RWPE2 (cell line): ENCODE data around the gene SMIM45.

Experiments
- ATAC-seq: fragments of 200-7000 bp; cut with Tn5 transposase; 3 replicates; pipeline ENCODE4 v1.9.1; 2021; ENCODE audit warnings: low read depth
- DNase-seq: peaks from one replicate; pipeline ENCODE4 v3.0.0-alpha.2; 2020; ENCODE audit warnings: low spot score
- H3K27ac ChIP-seq: fragments of 450-650 bp; 2 replicates; pipeline ENCODE4 v1.5.1; 2017; ENCODE audit warnings: mild to moderate bottlenecking; ENCODE audit not compliant: poor library complexity, severe bottlenecking
- H3K27me3 ChIP-seq: fragments of 250-450 bp; sonication (Bioruptor Pico); 2 replicates; pipeline ENCODE4 v1.5.1; 2021; ENCODE audit warnings: mild to moderate bottlenecking, moderate library complexity; ENCODE audit not compliant: insufficient read depth, poor library complexity, severe bottlenecking
- H3K36me3 ChIP-seq: fragments of 250-450 bp; sonication (Bioruptor Pico); 2 replicates; pipeline ENCODE4 v1.5.1; 2020; ENCODE audit warnings: low read depth, mild to moderate bottlenecking, moderate library complexity
- H3K4me1 ChIP-seq: fragments of 250-450 bp; sonication (Bioruptor Pico); 2 replicates; pipeline ENCODE4 v1.5.1; 2021; ENCODE audit warnings: mild to moderate bottlenecking, moderate library complexity; ENCODE audit not compliant: insufficient read depth, poor library complexity, severe bottlenecking
- H3K4me3 ChIP-seq: fragments of 250-450 bp; sonication (Bioruptor Pico); 2 replicates; pipeline ENCODE4 v1.5.1; 2021; ENCODE audit warnings: mild to moderate bottlenecking, moderate library complexity; ENCODE audit not compliant: severe bottlenecking
- H3K9me3 ChIP-seq: fragments of 250-450 bp; sonication (Bioruptor Pico); 2 replicates; pipeline ENCODE4 v1.5.1; 2021; ENCODE audit warnings: mild to moderate bottlenecking, moderate library complexity; ENCODE audit not compliant: severe bottlenecking
- TF ChIP-seq, protein P1 (sequence below): fragments of 450-650 bp; IDR thresholded peaks from one replicate; pipeline ENCODE4 v1.5.1; 2017; ENCODE audit warnings: mild to moderate bottlenecking, moderate library complexity; ENCODE audit not compliant: poor library complexity, severe bottlenecking

The SMIM45 gene

DNA sequence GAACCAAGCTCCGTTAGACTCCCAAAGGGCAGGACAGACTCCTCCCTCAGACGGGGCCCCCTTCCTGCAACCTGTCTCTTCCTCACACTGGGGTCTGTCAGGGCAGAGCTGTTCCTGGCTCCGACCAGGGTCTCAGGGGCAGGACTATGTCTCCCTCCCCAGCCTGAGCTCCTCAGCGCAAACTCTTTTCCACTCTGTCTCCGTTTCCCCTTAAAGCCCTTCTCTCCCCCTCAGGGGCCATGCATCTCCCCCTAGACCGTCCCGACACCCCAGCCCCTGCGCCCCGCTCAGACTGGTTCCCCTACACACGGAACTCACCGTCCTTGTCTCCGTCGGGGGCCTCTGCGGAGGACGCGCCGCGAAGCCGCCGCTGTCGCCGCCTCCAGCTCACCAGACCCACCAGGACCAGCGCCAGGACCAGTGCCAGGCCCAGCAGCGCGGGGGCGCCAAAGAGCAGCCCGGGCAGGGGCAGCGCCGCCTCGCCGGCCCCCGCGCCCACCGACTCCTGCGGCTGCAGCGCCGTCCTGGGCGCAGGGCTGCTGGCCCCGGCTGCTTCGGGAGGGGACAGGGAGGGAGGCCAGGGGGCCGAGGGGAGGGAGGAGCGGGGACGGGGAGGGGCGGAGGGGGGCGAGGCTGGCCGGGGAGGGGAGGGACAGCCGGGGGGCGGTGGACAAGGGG lies 26.0 kb upstream of the SMIM45 start:
- TF ChIP-seq, protein P1, sequence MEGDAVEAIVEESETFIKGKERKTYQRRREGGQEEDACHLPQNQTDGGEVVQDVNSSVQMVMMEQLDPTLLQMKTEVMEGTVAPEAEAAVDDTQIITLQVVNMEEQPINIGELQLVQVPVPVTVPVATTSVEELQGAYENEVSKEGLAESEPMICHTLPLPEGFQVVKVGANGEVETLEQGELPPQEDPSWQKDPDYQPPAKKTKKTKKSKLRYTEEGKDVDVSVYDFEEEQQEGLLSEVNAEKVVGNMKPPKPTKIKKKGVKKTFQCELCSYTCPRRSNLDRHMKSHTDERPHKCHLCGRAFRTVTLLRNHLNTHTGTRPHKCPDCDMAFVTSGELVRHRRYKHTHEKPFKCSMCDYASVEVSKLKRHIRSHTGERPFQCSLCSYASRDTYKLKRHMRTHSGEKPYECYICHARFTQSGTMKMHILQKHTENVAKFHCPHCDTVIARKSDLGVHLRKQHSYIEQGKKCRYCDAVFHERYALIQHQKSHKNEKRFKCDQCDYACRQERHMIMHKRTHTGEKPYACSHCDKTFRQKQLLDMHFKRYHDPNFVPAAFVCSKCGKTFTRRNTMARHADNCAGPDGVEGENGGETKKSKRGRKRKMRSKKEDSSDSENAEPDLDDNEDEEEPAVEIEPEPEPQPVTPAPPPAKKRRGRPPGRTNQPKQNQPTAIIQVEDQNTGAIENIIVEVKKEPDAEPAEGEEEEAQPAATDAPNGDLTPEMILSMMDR, result peak; percentile 82
- peak; percentile 32; the same call in 1 of the 3 replicates for ATAC-seq
- no peak for DNase-seq
- H3K27me3 ChIP-seq, result peaks cover 14% of the 10 kb centered on the region
- H3K36me3 ChIP-seq, result no peaks in the 10 kb centered on the region
- no peaks in the 10 kb centered on the region for H3K9me3 ChIP-seq
- no peak overlapping the region for H3K27ac ChIP-seq
- H3K4me3 ChIP-seq, result peak overlapping the region; percentile 5
- H3K4me1 ChIP-seq, result no peaks in the 10 kb centered on the region

DNA sequence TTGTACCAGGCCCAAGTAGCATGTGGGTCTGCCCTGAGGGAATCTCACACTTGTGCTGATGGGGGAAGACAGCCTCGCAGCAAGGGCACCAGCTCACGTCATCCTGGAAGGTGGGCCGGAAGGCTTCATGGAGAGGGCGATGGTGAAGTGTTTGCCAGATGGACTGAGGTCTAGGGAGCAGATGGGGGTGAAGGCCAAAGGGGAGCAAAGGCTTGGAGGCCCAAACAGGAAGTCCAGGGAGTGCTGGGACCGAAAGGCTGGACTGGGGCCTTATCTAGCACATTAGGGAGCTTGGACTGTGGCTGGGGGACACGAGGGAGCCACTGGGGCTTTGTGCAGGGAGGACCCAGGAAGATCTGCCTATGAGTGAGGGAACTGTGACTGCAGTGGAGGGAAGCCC lies 24.1 kb upstream of the SMIM45 start:
- TF ChIP-seq, protein P1, result no peak
- DNase-seq, result no peak
- Histone ChIP-seq H3K4me3 (no peak overlapping the region), H3K4me1 (no peaks in the 10 kb centered on the region), H3K27me3 (peaks cover 14% of the 10 kb centered on the region), H3K9me3 (no peaks in the 10 kb centered on the region), H3K36me3 (no peaks in the 10 kb centered on the region), H3K27ac (no peak overlapping the region)
- 0 out of 3 replicates have a peak, but pooled peaks have one; percentile 6 for ATAC-seq

DNA sequence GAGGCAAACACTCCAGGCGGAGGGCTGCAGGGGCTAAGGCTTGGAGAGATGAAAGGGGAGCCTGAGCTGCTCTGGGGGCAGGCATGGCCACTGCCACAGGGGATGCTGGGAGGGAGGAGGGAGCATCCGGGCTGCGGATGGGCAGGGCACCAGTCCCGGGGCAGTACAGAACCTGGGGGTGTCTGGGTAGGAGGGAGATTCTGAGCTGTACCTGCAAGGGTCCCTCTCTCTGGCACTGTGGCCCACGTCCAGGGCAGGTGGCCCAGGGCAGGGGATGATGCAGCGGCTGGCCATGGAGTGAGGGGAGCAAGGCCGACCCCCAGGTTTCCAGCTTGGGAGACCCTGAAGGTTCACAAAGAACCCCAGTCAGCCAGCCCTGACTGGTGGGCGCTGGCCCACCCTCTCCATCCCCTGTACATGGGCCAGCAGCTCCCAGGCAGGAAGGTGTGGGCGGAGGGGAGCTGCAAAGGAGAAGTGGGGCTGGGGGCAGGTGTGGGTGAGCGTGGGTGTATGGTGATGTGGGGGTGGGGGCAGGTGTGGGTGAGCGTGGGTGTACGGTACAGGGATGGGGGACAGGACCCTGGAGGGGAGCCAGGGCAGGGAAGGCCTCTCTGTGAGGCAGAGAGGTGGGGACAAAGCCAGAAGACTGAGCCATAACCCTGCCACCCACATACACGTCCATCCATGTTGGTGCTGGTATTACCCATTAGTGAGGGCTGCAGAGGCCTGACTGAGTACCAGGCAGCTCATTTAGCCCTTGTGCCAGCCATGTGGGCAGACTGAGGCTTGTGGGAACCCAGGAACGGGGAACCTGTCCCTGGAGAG lies 23.1 kb upstream of the SMIM45 start:
- Histone ChIP-seq H3K36me3 (no peaks in the 10 kb centered on the region), H3K27me3 (peaks cover 14% of the 10 kb centered on the region), H3K9me3 (no peaks in the 10 kb centered on the region), H3K4me3 (no peak overlapping the region), H3K4me1 (no peaks in the 10 kb centered on the region), H3K27ac (no peak overlapping the region)
- TF ChIP-seq, protein P1, result no peak
- DNase-seq (no peak), ATAC-seq (peak; percentile 33; the same call in 2 of the 3 replicates)

DNA sequence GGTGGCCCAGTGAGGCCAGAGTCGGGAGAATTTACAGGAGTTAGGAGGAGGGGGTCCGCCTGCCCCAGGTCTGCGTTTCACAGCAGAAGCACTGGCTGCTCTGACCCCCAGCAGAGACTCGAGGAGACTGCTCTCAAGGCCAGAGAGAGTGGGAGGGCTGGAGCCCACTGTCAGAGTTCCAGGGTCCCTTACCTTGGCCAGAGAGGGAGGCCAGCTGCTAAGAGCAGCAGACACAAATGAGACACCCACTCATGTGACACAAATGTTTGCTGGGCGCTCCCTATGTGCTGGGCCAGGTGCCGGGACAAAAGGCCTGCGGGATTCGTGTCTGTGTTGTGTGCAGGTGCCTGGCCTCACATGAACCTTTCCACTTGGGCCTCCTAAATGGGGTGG lies 22.5 kb upstream of the SMIM45 start:
- no peak overlapping the region for H3K4me3 ChIP-seq
- no peaks in the 10 kb centered on the region for H3K9me3 ChIP-seq
- ATAC-seq (no peak), DNase-seq (no peak)
- no peaks in the 10 kb centered on the region for H3K4me1 ChIP-seq
- TF ChIP-seq, protein P1, result no peak
- no peaks in the 10 kb centered on the region for H3K36me3 ChIP-seq
- H3K27ac ChIP-seq, result no peak overlapping the region
- peaks cover 14% of the 10 kb centered on the region for H3K27me3 ChIP-seq
